OCI-LY1 (cell line): ENCODE data around the gene KLHL29.

ENCODE experiments used
- H2AFZ ChIP-seq: fragments of 200-600 bp; sonication (generic), shearing (Covaris generic); 2 replicates; pipeline ENCODE4 v1.6.0; 2014; ENCODE audit warnings: antibody characterized with exemption, mild to moderate bottlenecking, low read length
- H3F3A ChIP-seq: fragments of 200-600 bp; sonication (generic), shearing (Covaris generic); 2 replicates; pipeline ENCODE4 v1.6.0; 2014; ENCODE audit warnings: mild to moderate bottlenecking, antibody characterized with exemption, low read length, moderate library complexity; ENCODE audit not compliant: insufficient read depth
- H3K27ac ChIP-seq: fragments of 200-600 bp; sonication (generic); 2 replicates; pipeline ENCODE4 v1.5.1; 2014; ENCODE audit warnings: low read length, mixed run types, mild to moderate bottlenecking, low read depth; ENCODE audit not compliant: poor library complexity, severe bottlenecking
- H3K27me3 ChIP-seq: fragments of 200-600 bp; sonication (generic); 2 replicates; pipeline ENCODE4 v1.6.0; 2014; ENCODE audit warnings: antibody characterized with exemption, mild to moderate bottlenecking, low read length, moderate library complexity; ENCODE audit not compliant: insufficient read depth
- H3K36me3 ChIP-seq: fragments of 200-600 bp; sonication (generic); 2 replicates; pipeline ENCODE4 v1.6.1; 2014; ENCODE audit warnings: mild to moderate bottlenecking, antibody characterized with exemption, low read length, moderate library complexity, mixed read lengths; ENCODE audit not compliant: insufficient read depth
- H3K4me1 ChIP-seq: fragments of 200-600 bp; sonication (generic); 2 replicates; pipeline ENCODE4 v1.5.1; 2014; ENCODE audit warnings: mild to moderate bottlenecking, low read length, moderate library complexity; ENCODE audit not compliant: insufficient read depth, severe bottlenecking
- H3K4me2 ChIP-seq: fragments of 200-600 bp; sonication (generic), shearing (Covaris generic); 2 replicates; pipeline ENCODE4 v1.6.1; 2014; ENCODE audit warnings: low read length
- H3K4me3 ChIP-seq: fragments of 200-600 bp; sonication (generic); 2 replicates; pipeline ENCODE4 v1.5.1; 2014; ENCODE audit warnings: low read length, low read depth, mild to moderate bottlenecking, mixed read lengths; ENCODE audit not compliant: poor library complexity, severe bottlenecking
- H3K79me2 ChIP-seq: fragments of 200-600 bp; shearing (Covaris generic); 2 replicates; pipeline ENCODE4 v1.6.1; 2016; ENCODE audit warnings: mixed run types, low read length, mixed read lengths; ENCODE audit not compliant: insufficient read depth
- H3K9ac ChIP-seq: fragments of 200-600 bp; sonication (generic), shearing (Covaris generic); 2 replicates; pipeline ENCODE4 v1.6.1; 2014; ENCODE audit warnings: mild to moderate bottlenecking, low read length, mixed read lengths
- H3K9me2 ChIP-seq: fragments of 200-600 bp; sonication (generic), shearing (Covaris generic); 2 replicates; pipeline ENCODE4 v1.6.1; 2014; ENCODE audit warnings: low read depth, mild to moderate bottlenecking, low read length, mixed read lengths
- H3K9me3 ChIP-seq: fragments of 200-600 bp; shearing (Covaris generic); 2 replicates; pipeline ENCODE4 v1.6.1; 2014; ENCODE audit warnings: low read length, mixed read lengths
- H4K20me1 ChIP-seq: fragments of 200-600 bp; sonication (generic), shearing (Covaris generic); 2 replicates; pipeline ENCODE4 v1.6.0; 2016; ENCODE audit warnings: mild to moderate bottlenecking, low read length; ENCODE audit not compliant: insufficient read depth
- CTCF ChIP-seq: fragments of 200-600 bp; sonication (generic), shearing (Covaris generic); IDR thresholded peaks from 2 replicates; pipeline ENCODE4 v1.5.1; 2017; ENCODE audit warnings: mild to moderate bottlenecking, antibody characterized with exemption, low read length, moderate library complexity, mixed read lengths
- EZH2 ChIP-seq: fragments of 200-600 bp; sonication (generic), shearing (Covaris generic); IDR thresholded peaks from 2 replicates; pipeline ENCODE4 v1.8.0; 2017; ENCODE audit warnings: borderline replicate concordance, mixed run types, mild to moderate bottlenecking, antibody characterized with exemption, low read length, moderate library complexity, mixed read lengths

Gene KLHL29

GRCh38 chr2:23691106-23691470, 306.1 kb downstream of the KLHL29 start:
- no peak for TF ChIP-seq CTCF
- no peak for TF ChIP-seq EZH2

GRCh38 chr2:23691565-23691964, 306.6 kb downstream of the KLHL29 start:
- no peak overlapping the region for H2AFZ ChIP-seq
- H3K4me3 ChIP-seq, result no peak overlapping the region
- no peaks in the 10 kb centered on the region for H3K4me1 ChIP-seq
- H3K36me3 ChIP-seq, result no peaks in the 10 kb centered on the region
- H3K27ac ChIP-seq, result no peak overlapping the region
- TF ChIP-seq EZH2 (no peak), CTCF (no peak)
- no peaks in the 10 kb centered on the region for H3K9me2 ChIP-seq
- H3K9me3 ChIP-seq, result no peaks in the 10 kb centered on the region
- H3K27me3 ChIP-seq, result 0 out of 2 replicates have a peak, but pooled peaks cover 6% of the 10 kb centered on the region
- no peaks in the 10 kb centered on the region for H3F3A ChIP-seq
- no peaks in the 10 kb centered on the region for H3K79me2 ChIP-seq
- H3K4me2 ChIP-seq, result no peak overlapping the region
- no peaks in the 10 kb centered on the region for H4K20me1 ChIP-seq
- no peak overlapping the region for H3K9ac ChIP-seq

More at GRCh38 chr2:23691106-23691470, 306.1 kb downstream of the KLHL29 start:
- Histone ChIP-seq H3K9me3 (no peaks in the 10 kb centered on the region), H3K9ac (no peak overlapping the region), H3K4me1 (no peaks in the 10 kb centered on the region), H3K27me3 (0 out of 2 replicates have a peak, but pooled peaks cover 6% of the 10 kb centered on the region), H3K4me2 (no peak overlapping the region), H3F3A (no peaks in the 10 kb centered on the region), H3K4me3 (no peak overlapping the region), H3K79me2 (no peaks in the 10 kb centered on the region), H3K27ac (no peak overlapping the region), H2AFZ (no peak overlapping the region), H3K36me3 (no peaks in the 10 kb centered on the region), H3K9me2 (no peaks in the 10 kb centered on the region), H4K20me1 (no peaks in the 10 kb centered on the region)

GRCh38 chr2:23692263-23692662, 307.3 kb downstream of the KLHL29 start:
- 0 out of 2 replicates have a peak, but pooled peaks cover 2% of the 10 kb centered on the region for H3K27me3 ChIP-seq
- H3K27ac ChIP-seq, result no peak overlapping the region
- no peaks in the 10 kb centered on the region for H4K20me1 ChIP-seq
- H3K9me3 ChIP-seq, result no peaks in the 10 kb centered on the region
- H2AFZ ChIP-seq, result no peak overlapping the region
- H3K9ac ChIP-seq, result no peak overlapping the region
- H3K9me2 ChIP-seq, result no peaks in the 10 kb centered on the region
- no peak for TF ChIP-seq CTCF
- TF ChIP-seq EZH2, result no peak
- no peaks in the 10 kb centered on the region for H3K79me2 ChIP-seq
- no peak overlapping the region for H3K4me2 ChIP-seq
- no peak overlapping the region for H3K4me3 ChIP-seq
- no peaks in the 10 kb centered on the region for H3F3A ChIP-seq
- H3K36me3 ChIP-seq, result no peaks in the 10 kb centered on the region
- H3K4me1 ChIP-seq, result no peaks in the 10 kb centered on the region
